ENCODE data around the gene FERMT1. TPM values are rescaled to one million over a fixed set of nuclear protein-coding genes. Genes with fewer than 3 reads are reported as not detected.

Gene FERMT1
- total RNA-seq, 2 experiments from 2014 or later, result not detected

- Mint-ChIP-seq H3K4me3 (no peak overlapping the region), H3K4me1 (no peaks in the 10 kb centered on the region), H3K36me3 (ENCODE audit: low read depth) (no peaks in the 10 kb centered on the region), H3K27me3 (peaks cover 17% of the 10 kb centered on the region), H3K9me3 (no peaks in the 10 kb centered on the region), H3K27ac (no peak overlapping the region)
- DNase-seq, result no peak
- ChIA-PET POLR2A (no interaction called here), CTCF (no interaction called here)
Measured at GRCh38 chr20:6104493-6105188, 18.2 kb downstream of the FERMT1 start.

GRCh38 chr20:6103301-6103700, 19.5 kb downstream of the FERMT1 start:
- POLR2A ChIA-PET, result no interaction called here
- H3K4me1 Mint-ChIP-seq, result no peaks in the 10 kb centered on the region
- no peak overlapping the region for H3K4me3 Mint-ChIP-seq
- CTCF ChIA-PET, result interaction anchor here (0.7 to 1.0 kb wide), 2 partner anchors 10 to 294 kb away, joined by 3 read pairs; no protein-coding TSS in a partner anchor
- H3K36me3 Mint-ChIP-seq (ENCODE audit: low read depth), result no peaks in the 10 kb centered on the region
- peaks cover 17% of the 10 kb centered on the region for H3K27me3 Mint-ChIP-seq
- no peak overlapping the region for H3K27ac Mint-ChIP-seq
- no peak for DNase-seq
- no peaks in the 10 kb centered on the region for H3K9me3 Mint-ChIP-seq

- ChIA-PET CTCF (no interaction called here), POLR2A (interaction anchor here (0.6 kb wide), 1 partner anchor 15 kb away, joined by 5 read pairs; no protein-coding TSS in a partner anchor)
- H3K27me3 Mint-ChIP-seq, result peaks cover 14% of the 10 kb centered on the region
- no peak overlapping the region for H3K4me3 Mint-ChIP-seq
- H3K27ac Mint-ChIP-seq, result no peak overlapping the region
- H3K9me3 Mint-ChIP-seq, result no peaks in the 10 kb centered on the region
- H3K36me3 Mint-ChIP-seq (ENCODE audit: low read depth), result no peaks in the 10 kb centered on the region
- no peak for DNase-seq
- H3K4me1 Mint-ChIP-seq, result no peaks in the 10 kb centered on the region
Measured at GRCh38 chr20:6101346-6101745, 21.5 kb downstream of the FERMT1 start.

GRCh38 chr20:6100246-6100645, 22.6 kb downstream of the FERMT1 start:
- no peak for DNase-seq
- H3K4me3 Mint-ChIP-seq, result no peak overlapping the region
- CTCF ChIA-PET, result no interaction called here
- no peaks in the 10 kb centered on the region for H3K9me3 Mint-ChIP-seq
- H3K4me1 Mint-ChIP-seq, result no peaks in the 10 kb centered on the region
- no peaks in the 10 kb centered on the region for H3K36me3 Mint-ChIP-seq (ENCODE audit: low read depth)
- no peak overlapping the region for H3K27ac Mint-ChIP-seq
- POLR2A ChIA-PET, result no interaction called here
- H3K27me3 Mint-ChIP-seq, result peaks cover 11% of the 10 kb centered on the region

- H3K27ac Mint-ChIP-seq, result no peak overlapping the region
- CTCF ChIA-PET, result interaction anchor here (0.6 kb wide), 1 partner anchor 576 kb away, joined by 4 read pairs; no protein-coding TSS in a partner anchor
- H3K36me3 Mint-ChIP-seq (ENCODE audit: low read depth), result no peaks in the 10 kb centered on the region
- H3K4me3 Mint-ChIP-seq, result no peak overlapping the region
- H3K4me1 Mint-ChIP-seq, result no peaks in the 10 kb centered on the region
- peaks cover 13% of the 10 kb centered on the region for H3K27me3 Mint-ChIP-seq
- POLR2A ChIA-PET, result no interaction called here
- H3K9me3 Mint-ChIP-seq, result no peaks in the 10 kb centered on the region
- no peak for DNase-seq
Measured at GRCh38 chr20:6099819-6100218, 23.0 kb downstream of the FERMT1 start.

- no peak for DNase-seq
- no peaks in the 10 kb centered on the region for H3K9me3 Mint-ChIP-seq
- H3K4me1 Mint-ChIP-seq, result no peaks in the 10 kb centered on the region
- ChIA-PET POLR2A (no interaction called here), CTCF (no interaction called here)
- no peak overlapping the region for H3K4me3 Mint-ChIP-seq
- peaks cover 8% of the 10 kb centered on the region for H3K27me3 Mint-ChIP-seq
- H3K27ac Mint-ChIP-seq, result no peak overlapping the region
- H3K36me3 Mint-ChIP-seq (ENCODE audit: low read depth), result no peaks in the 10 kb centered on the region
Measured at GRCh38 chr20:6095409-6095808, 27.4 kb downstream of the FERMT1 start.

GRCh38 chr20:6094565-6094964, 28.3 kb downstream of the FERMT1 start:
- ChIA-PET CTCF (interaction anchor here (1.5 kb wide), 1 partner anchor 8 kb away, joined by 3 read pairs; no protein-coding TSS in a partner anchor), POLR2A (no interaction called here)
- H3K9me3 Mint-ChIP-seq, result no peaks in the 10 kb centered on the region
- no peak overlapping the region for H3K4me3 Mint-ChIP-seq
- no peaks in the 10 kb centered on the region for H3K36me3 Mint-ChIP-seq (ENCODE audit: low read depth)
- no peak for DNase-seq
- H3K27me3 Mint-ChIP-seq, result peaks cover 5% of the 10 kb centered on the region
- H3K4me1 Mint-ChIP-seq, result no peaks in the 10 kb centered on the region
- no peak overlapping the region for H3K27ac Mint-ChIP-seq

- POLR2A ChIA-PET, result no interaction called here
- Mint-ChIP-seq H3K36me3 (ENCODE audit: low read depth) (no peaks in the 10 kb centered on the region), H3K27me3 (peaks cover 5% of the 10 kb centered on the region), H3K27ac (no peak overlapping the region), H3K4me1 (no peaks in the 10 kb centered on the region), H3K4me3 (no peak overlapping the region), H3K9me3 (no peaks in the 10 kb centered on the region)
- DNase-seq, result no peak
- CTCF ChIA-PET, result interaction anchor here (1.5 kb wide), 1 partner anchor 9 kb away, joined by 3 read pairs; no protein-coding TSS in a partner anchor
Measured at GRCh38 chr20:6094063-6094462, 28.8 kb downstream of the FERMT1 start.

- CTCF ChIA-PET, result no interaction called here
- no peak for DNase-seq
Measured at GRCh38 chr20:6091661-6092060, 31.2 kb downstream of the FERMT1 start.

GRCh38 chr20:6086868-6087267, 36.0 kb downstream of the FERMT1 start:
- Mint-ChIP-seq H3K4me1 (no peaks in the 10 kb centered on the region), H3K4me3 (no peak overlapping the region), H3K27ac (no peak overlapping the region), H3K27me3 (peaks cover 2% of the 10 kb centered on the region), H3K36me3 (ENCODE audit: low read depth) (no peaks in the 10 kb centered on the region), H3K9me3 (no peaks in the 10 kb centered on the region)
- no peak for DNase-seq
- ChIA-PET CTCF (no interaction called here), POLR2A (no interaction called here)

More at GRCh38 chr20:6091661-6092060, 31.2 kb downstream of the FERMT1 start:
- no peaks in the 10 kb centered on the region for H3K4me1 Mint-ChIP-seq
- no peaks in the 10 kb centered on the region for H3K36me3 Mint-ChIP-seq (ENCODE audit: low read depth)
- POLR2A ChIA-PET, result no interaction called here
- no peaks in the 10 kb centered on the region for H3K9me3 Mint-ChIP-seq
- H3K27ac Mint-ChIP-seq, result no peak overlapping the region
- H3K27me3 Mint-ChIP-seq, result peaks cover 5% of the 10 kb centered on the region
- no peak overlapping the region for H3K4me3 Mint-ChIP-seq

- Mint-ChIP-seq H3K27ac (no peak overlapping the region), H3K9me3 (no peaks in the 10 kb centered on the region), H3K36me3 (ENCODE audit: low read depth) (no peaks in the 10 kb centered on the region), H3K4me3 (no peak overlapping the region), H3K4me1 (no peaks in the 10 kb centered on the region), H3K27me3 (peaks cover 2% of the 10 kb centered on the region)
- CTCF ChIA-PET, result interaction anchor here (0.6 to 0.7 kb wide), 2 partner anchors 243 to 259 kb away, joined by 4 read pairs; no protein-coding TSS in a partner anchor
- POLR2A ChIA-PET, result no interaction called here
- no peak for DNase-seq
Measured at GRCh38 chr20:6083926-6084325, 38.9 kb downstream of the FERMT1 start.

GRCh38 chr20:6081236-6081635, 41.6 kb downstream of the FERMT1 start:
- CTCF ChIA-PET, result no interaction called here
- no peak for DNase-seq

GRCh38 chr20:6079016-6079415, 43.8 kb downstream of the FERMT1 start:
- Mint-ChIP-seq H3K4me1 (peaks cover 4% of the 10 kb centered on the region), H3K36me3 (ENCODE audit: low read depth) (no peaks in the 10 kb centered on the region), H3K9me3 (no peaks in the 10 kb centered on the region), H3K4me3 (no peak overlapping the region), H3K27ac (no peak overlapping the region), H3K27me3 (peaks cover 2% of the 10 kb centered on the region)
- no peak for DNase-seq
- ChIA-PET CTCF (interaction anchor here (1.4 kb wide), 1 partner anchor 551 kb away, joined by 4 read pairs; no protein-coding TSS in a partner anchor), POLR2A (no interaction called here)

More at GRCh38 chr20:6081236-6081635, 41.6 kb downstream of the FERMT1 start:
- Mint-ChIP-seq H3K36me3 (ENCODE audit: low read depth) (no peaks in the 10 kb centered on the region), H3K4me3 (no peak overlapping the region), H3K27ac (no peak overlapping the region), H3K9me3 (no peaks in the 10 kb centered on the region), H3K4me1 (no peaks in the 10 kb centered on the region), H3K27me3 (peaks cover 2% of the 10 kb centered on the region)
- POLR2A ChIA-PET, result no interaction called here

Measured in activated CD4-positive, alpha-beta T cell treated with anti-CD3 and anti-CD28 coated beads, Interleukin-2, amount 10 ng/mL, durations not matched to agents 7 days and 5 days (primary cell).